K562 (cell line): ENCODE measurements around the gene SPATA32. TPM values are rescaled to one million over a fixed set of nuclear protein-coding genes. Genes with fewer than 3 reads are reported as not detected.
A peak's percentile ranks its signal among the peaks of the same experiment; 100 is the strongest.

Source experiments
- ATAC-seq: fragments of 200-7000 bp; cut with Tn5 transposase; 3 replicates; pipeline ENCODE4 v1.9.1; 2020; ENCODE audit warnings: moderate library complexity
- BruUV-seq: library from RNA; stranded (reverse); fragments of 400-500 nt; replicated peaks from 2 replicates; lab custom pipeline; 2021; lab: Mats Ljungman, UMichigan
- CTCF ChIA-PET: fragments of 300-600 bp; formaldehyde crosslinking; extraction: SDS; loops from one replicate; lab custom pipeline; 2021; ENCODE audit warnings: low intra/inter-chr PET ratio; lab: Yijun Ruan, JAX
- POLR2A ChIA-PET: fragments of 300-600, 350-650 bp; sonication (Branson Sonifier 250); formaldehyde crosslinking; extraction: SDS; loops from one replicate; lab custom pipeline; 2021; ENCODE audit warnings: antibody characterized with exemption, inconsistent platforms; lab: Yijun Ruan, JAX
- DNase-seq, 4 experiments: peaks; one replicate each; pipeline versions ENCODE4 v3.0.0 to v3.0.0-alpha.2; 2011 to 2018; ENCODE audit warnings: low spot score in 3 of 4, mixed read lengths in 3 of 4; ENCODE audit errors: extremely low read depth in 1 of 4
- FAIRE-seq: peaks from 2 replicates; lab custom pipeline; 2011; peaks lifted over from hg19 to GRCh38; lab: Jason Lieb, UNC
- H2AFZ ChIP-seq: 2 replicates; pipeline ENCODE4 v1.6.0; 2011; ENCODE audit warnings: low read depth, low read length, control low read depth, inconsistent platforms
- H3K27ac ChIP-seq: fragments of 200-600 bp; 3 replicates; pipeline ENCODE4 v1.8.0; 2011; ENCODE audit warnings: low read depth, mild to moderate bottlenecking, control low read depth, inconsistent platforms, low read length, moderate library complexity, mixed read lengths; ENCODE audit errors: extremely low read depth
- H3K27me3 ChIP-seq, 2 experiments: fragments of 300-600 bp in 1 of 2; 2 replicates in 1 of 2; 3 replicates in 1 of 2; pipeline versions ENCODE4 v1.6.0 to v1.8.0; 2011; ENCODE audit warnings: inconsistent platforms in 2 of 2, low read length in 2 of 2, mild to moderate bottlenecking in 1 of 2, mixed read lengths in 1 of 2, moderate library complexity in 1 of 2; ENCODE audit not compliant: control insufficient read depth in 2 of 2, insufficient read depth in 2 of 2
- H3K36me3 ChIP-seq: fragments of 300-600 bp; 3 replicates; pipeline ENCODE4 v1.8.0; 2011; ENCODE audit warnings: mild to moderate bottlenecking, low read length, inconsistent platforms; ENCODE audit not compliant: control insufficient read depth, insufficient read depth
- H3K4me1 ChIP-seq, 2 experiments: fragments of 200-600 bp in 1 of 2; replicated peaks in 1 of 2; 2 replicates in 1 of 2; 3 replicates in 1 of 2; pipeline versions ENCODE4 v1.5.1 to v1.8.0; 2011; ENCODE audit warnings: inconsistent platforms in 2 of 2, low read length in 2 of 2, mild to moderate bottlenecking in 1 of 2, mixed read lengths in 1 of 2, moderate library complexity in 1 of 2; ENCODE audit not compliant: control insufficient read depth in 2 of 2, insufficient read depth in 2 of 2
- H3K4me2 ChIP-seq: 2 replicates; pipeline ENCODE4 v1.6.1; 2011; ENCODE audit warnings: low read length, control low read depth, inconsistent platforms, mixed read lengths; ENCODE audit not compliant: insufficient read depth
- H3K4me3 ChIP-seq: fragments of 200-600 bp; sonication (generic), shearing (Covaris generic); 2 replicates; pipeline ENCODE4 v1.5.1; 2016; ENCODE audit warnings: control low read depth, inconsistent platforms
- H3K79me2 ChIP-seq: fragments of 200-600 bp; 3 replicates; pipeline ENCODE4 v1.8.0; 2011; ENCODE audit warnings: low read length, inconsistent platforms; ENCODE audit not compliant: control insufficient read depth, insufficient read depth
- H3K9ac ChIP-seq, 2 experiments: 2 replicates each; pipeline versions ENCODE4 v1.6.0 to v1.6.1; 2011; ENCODE audit warnings: low read depth in 2 of 2, low read length in 2 of 2, control low read depth in 1 of 2, inconsistent platforms in 1 of 2, mild to moderate bottlenecking in 1 of 2, mixed read lengths in 1 of 2; ENCODE audit not compliant: insufficient read depth in 1 of 2
- H3K9me1 ChIP-seq: one replicate; pipeline ENCODE4 v1.6.0; 2011; ENCODE audit warnings: inconsistent platforms, mild to moderate bottlenecking, low read length, moderate library complexity; ENCODE audit not compliant: control insufficient read depth, insufficient read depth
- H3K9me3 ChIP-seq: replicated peaks from 2 replicates; pipeline ENCODE4 v1.5.1; 2011; ENCODE audit warnings: low read depth, low read length, inconsistent platforms; ENCODE audit not compliant: control insufficient read depth, insufficient read depth
- H4K20me1 ChIP-seq: replicated peaks from 2 replicates; pipeline ENCODE4 v1.6.1; 2011; ENCODE audit warnings: low read length, inconsistent platforms, mixed read lengths; ENCODE audit not compliant: control insufficient read depth, insufficient read depth
- FOXJ2 ChIP-seq: fragments of 200-800 bp; sonication (Bioruptor generic); IDR thresholded peaks from 2 replicates; pipeline ENCODE4 v1.6.1; 2016; ENCODE audit warnings: missing genetic modification characterization, missing compliant biosample characterization
- MYBL2 ChIP-seq, 2 experiments: fragments of 450-650 bp in 1 of 2; sonication (generic) in 1 of 2; formaldehyde crosslinking in 1 of 2; IDR thresholded peaks; 2 replicates each; pipeline versions ENCODE4 v1.6.1 to v1.8.1; 2017 to 2022; ENCODE audit warnings: borderline replicate concordance in 1 of 2, inconsistent platforms in 1 of 2, low read depth in 1 of 2, mild to moderate bottlenecking in 1 of 2, missing genetic modification reagents in 1 of 2, moderate library complexity in 1 of 2
- SMARCE1 ChIP-seq: fragments of 450-650 bp; IDR thresholded peaks from 2 replicates; pipeline ENCODE4 v1.7.1; 2016; ENCODE audit warnings: mild to moderate bottlenecking
- ZNF12 ChIP-seq: sonication (generic); formaldehyde crosslinking; IDR thresholded peaks from 2 replicates; pipeline ENCODE4 v1.4.0; 2020; ENCODE audit warnings: mild to moderate bottlenecking, missing genetic modification reagents
- WGBS: fragments of 100-300 bp; shearing (Covaris generic); methylation state at CpG from one replicate; pipeline ENCODE4 v1.1.6; 2016; ENCODE audit warnings: low coverage, mixed read lengths; ENCODE audit not compliant: insufficient coverage; ENCODE audit errors: missing lambda C conversion rate; 5-methylcytosine and 5-hydroxymethylcytosine counted together
- in situ Hi-C: fragments of 300-500 bp; cut with MboI; formaldehyde crosslinking; loops from 4 replicates; pipeline ENCODE4 v1.15.0; 2018; ENCODE audit warnings: inconsistent platforms, mixed read lengths
- intact Hi-C: fragments of 100-400 bp; cut with micrococcal nuclease; formaldehyde crosslinking; loops from 2 replicates; pipeline ENCODE4 v1.14.2; 2022
- polyA plus RNA-seq, 8 experiments: library from polyadenylated mRNA; depleted of rRNA in 4 of 8; stranded (reverse) in 5 of 8; unstranded in 3 of 8; fragments of >200 nt; fragmentation: Nextera tagmentation in 2 of 8; fragmentation: Illumina TruSeq in 1 of 8; extraction: Ambion mirVana in 2 of 8; extraction: Trizol in 1 of 8; gene quantifications; 2 replicates each; pipeline versions ENCODE4 v1.2.1 to v1.2.3, GENCODE V29; 2011 to 2014; ENCODE audit warnings: inconsistent platforms in 1 of 8, missing spikeins in 1 of 8
- total RNA-seq, 7 experiments: library from RNA; depleted of rRNA in 6 of 7; stranded (reverse); fragments of >200 nt in 6 of 7; fragmentation: Illumina TruSeq in 2 of 7; extraction: Trizol in 2 of 7; gene quantifications; 2 replicates each; pipeline versions ENCODE4 v1.2.1 to v1.2.3, GENCODE V29; 2011 to 2021; ENCODE audit warnings: low replicate concordance in 1 of 7
- TF ChIP-seq, protein P1 (sequence below): fragments of 250-450 bp; sonication (Bioruptor Pico); IDR thresholded peaks from 2 replicates; pipeline ENCODE4 v1.5.0; 2021
- TF ChIP-seq, protein P2 (sequence below): sonication (generic); formaldehyde crosslinking; IDR thresholded peaks from 2 replicates; pipeline ENCODE4 v1.9.0; 2022; ENCODE audit warnings: mild to moderate bottlenecking, missing genetic modification reagents

The SPATA32 gene
- total and polyA plus RNA-seq, 9 of the 15 experiments (the other 6 are each of a cell fraction or from before 2014, with no cell fraction given), result 0.03 to 0.06 TPM; not detected in 7

DNA sequence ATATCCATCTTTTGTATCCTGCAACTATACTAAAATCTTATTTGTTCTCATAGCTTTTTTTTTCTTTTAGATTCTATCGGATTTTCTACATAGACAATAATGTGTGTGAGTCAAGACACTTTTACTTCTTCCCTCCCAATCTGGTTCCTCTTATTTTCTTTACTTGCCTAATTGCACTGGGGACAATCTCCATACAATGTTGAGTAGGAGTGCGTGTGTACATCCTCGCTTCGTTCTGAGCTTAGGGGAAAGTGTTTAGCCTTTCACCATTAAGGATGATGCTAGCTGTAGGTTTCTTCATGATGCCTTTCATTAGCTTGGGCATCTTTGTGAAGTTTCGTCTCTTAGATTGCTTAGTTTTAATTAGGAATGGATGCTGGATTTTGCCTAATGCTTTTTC is 2.9 kb downstream of the SPATA32 start:
- Histone ChIP-seq H3K36me3 (peaks cover 21% of the 10 kb centered on the region; the same call in 2 of the 3 replicates), H3K4me1 (peaks cover 11 to 44% of the 10 kb centered on the region in 2 experiments; a peak in 3 of 5 replicates), H3K9ac (no peak overlapping the region), H3K4me3 (no peak overlapping the region), H3K4me2 (no peak overlapping the region), H3K9me1 (no peaks in the 10 kb centered on the region), H3K27me3 (no peaks in the 10 kb centered on the region), H4K20me1 (0 out of 2 replicates have a peak, but pooled peaks cover 3% of the 10 kb centered on the region), H3K79me2 (no peaks in the 10 kb centered on the region), H3K27ac (no peak overlapping the region), H2AFZ (no peak overlapping the region), H3K9me3 (no peaks in the 10 kb centered on the region)
- FAIRE-seq, result no peak
- in situ Hi-C loops, result no loop called here
- no peak for DNase-seq
- ChIA-PET POLR2A (interaction anchor here (1.1 to 2.5 kb wide), 2 partner anchors 12 to 86 kb away, joined by 3 to 10 read pairs; no protein-coding TSS in a partner anchor), CTCF (no interaction called here)
- no peak for TF ChIP-seq ZNF12
- no peak for TF ChIP-seq FOXJ2
- TF ChIP-seq, protein P1, sequence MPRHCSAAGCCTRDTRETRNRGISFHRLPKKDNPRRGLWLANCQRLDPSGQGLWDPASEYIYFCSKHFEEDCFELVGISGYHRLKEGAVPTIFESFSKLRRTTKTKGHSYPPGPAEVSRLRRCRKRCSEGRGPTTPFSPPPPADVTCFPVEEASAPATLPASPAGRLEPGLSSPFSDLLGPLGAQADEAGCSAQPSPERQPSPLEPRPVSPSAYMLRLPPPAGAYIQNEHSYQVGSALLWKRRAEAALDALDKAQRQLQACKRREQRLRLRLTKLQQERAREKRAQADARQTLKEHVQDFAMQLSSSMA (CRISPR knock-in tag), result no peak
- TF ChIP-seq SMARCE1, result no peak
- intact Hi-C loops, result no loop called here
- ATAC-seq, result no peak
- WGBS, result 42% methylated on average over 5 of the region's 5 CpGs
- BruUV-seq, result no TSS peak

DNA sequence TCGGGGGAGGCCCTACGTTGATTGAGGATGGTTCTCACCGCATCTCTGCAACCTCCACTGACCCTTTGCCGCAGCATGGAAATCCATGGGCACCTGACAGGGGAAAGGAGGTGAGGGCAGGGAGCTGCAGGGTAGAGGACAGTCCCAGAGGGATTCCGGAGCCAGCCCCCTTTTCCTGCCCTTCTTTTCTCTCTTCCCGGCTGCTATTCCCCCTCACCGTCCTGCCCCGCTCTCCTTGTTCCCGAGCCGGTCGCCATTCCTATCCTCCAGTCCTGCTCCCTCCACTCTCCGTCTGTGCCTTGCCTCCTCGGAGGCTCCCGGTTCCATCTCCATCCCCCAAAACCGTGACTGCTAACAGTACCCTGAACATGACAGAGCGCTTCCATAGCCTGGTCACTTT is 4.8 kb downstream of the SPATA32 start:
- ChIA-PET POLR2A (interaction anchor here (0.6 to 0.8 kb wide), 2 partner anchors 107 to 640 kb away, joined by 3 to 4 read pairs; no protein-coding TSS in a partner anchor), CTCF (interaction anchor here (0.7 kb wide), 1 partner anchor 108 kb away, joined by 3 read pairs; no protein-coding TSS in a partner anchor)
- H3K4me1 ChIP-seq, result peaks cover 27 to 56% of the 10 kb centered on the region in 2 experiments
- peak overlapping the region in 1 of 2 experiments; percentile 24; a peak in 2 of 4 replicates for H3K9ac ChIP-seq
- no peak overlapping the region for H3K4me3 ChIP-seq
- H4K20me1 ChIP-seq, result no peaks in the 10 kb centered on the region
- peaks cover 6% of the 10 kb centered on the region; the same call in 1 of the 3 replicates for H3K36me3 ChIP-seq
- no peak overlapping the region for H3K4me2 ChIP-seq
- intact Hi-C loops (no loop called here), in situ Hi-C loops (no loop called here)
- no TSS peak for BruUV-seq
- no peak for ATAC-seq
- H2AFZ ChIP-seq, result no peak overlapping the region
- no peaks in the 10 kb centered on the region for H3K9me3 ChIP-seq
- TF ChIP-seq MYBL2 (IDR thresholded peaks at IDR 0.05; ENCODE audit: low read depth) (no peak), MYBL2 (CRISPR knock-in tag; IDR thresholded peaks at IDR 0.05; ENCODE audit: borderline replicate concordance) (no peak)
- TF ChIP-seq, protein P2, sequence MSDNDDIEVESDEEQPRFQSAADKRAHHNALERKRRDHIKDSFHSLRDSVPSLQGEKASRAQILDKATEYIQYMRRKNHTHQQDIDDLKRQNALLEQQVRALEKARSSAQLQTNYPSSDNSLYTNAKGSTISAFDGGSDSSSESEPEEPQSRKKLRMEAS (CRISPR knock-in tag), result 0 out of 2 replicates have a peak, but pooled peaks have one; percentile 6
- no peak for DNase-seq
- peaks cover 7% of the 10 kb centered on the region; the same call in 2 of the 3 replicates for H3K79me2 ChIP-seq
- FAIRE-seq, result no peak
- H3K9me1 ChIP-seq, result no peaks in the 10 kb centered on the region
- 67% methylated on average over 9 of the region's 16 CpGs for WGBS
- H3K27me3 ChIP-seq, result no peaks in the 10 kb centered on the region
- H3K27ac ChIP-seq, result no peak overlapping the region
